D721Med (cell line): ENCODE measurements around the gene NOX5.

Source experiments
- DNase-seq: peaks from one replicate; pipeline ENCODE4 v3.0.0; 2011; ENCODE audit warnings: low spot score; ENCODE audit not compliant: insufficient read length
- FAIRE-seq: peaks from 2 replicates; lab custom pipeline; 2011; peaks lifted over from hg19 to GRCh38; lab: Jason Lieb, UNC
- CTCF ChIP-seq: IDR thresholded peaks from 2 replicates; pipeline ENCODE4 v1.5.1; 2012; ENCODE audit warnings: mild to moderate bottlenecking, control low read depth; ENCODE audit not compliant: insufficient read depth; ENCODE audit errors: missing control alignments

NOX5 gene

GRCh38 chr15:68979006-68979405 is 35.5 kb upstream of the NOX5 start:
- TF ChIP-seq CTCF: no peak
- FAIRE-seq: no peak
- DNase-seq: no peak

GRCh38 chr15:68979816-68980215 is 34.7 kb upstream of the NOX5 start:
- DNase-seq (no peak), FAIRE-seq (no peak)
- TF ChIP-seq CTCF: no peak

- DNase-seq: no peak
- TF ChIP-seq CTCF: no peak
- FAIRE-seq: no peak
Observed at GRCh38 chr15:68980786-68981185, 33.7 kb upstream of the NOX5 start.

GRCh38 chr15:68981941-68982340 is 32.6 kb upstream of the NOX5 start:
- no peak for DNase-seq
- FAIRE-seq: no peak
- TF ChIP-seq CTCF: no peak

GRCh38 chr15:68982976-68983563 is 31.4 kb upstream of the NOX5 start:
- FAIRE-seq (peak; percentile 44), DNase-seq (peak; percentile 28)
- no peak for TF ChIP-seq CTCF

- FAIRE-seq (no peak), DNase-seq (no peak)
- no peak for TF ChIP-seq CTCF
Observed at GRCh38 chr15:68983961-68984481, 30.5 kb upstream of the NOX5 start.

- no peak for FAIRE-seq
Observed at GRCh38 chr15:68984586-68984985, 29.9 kb upstream of the NOX5 start.

More at GRCh38 chr15:68984586-68984985, 29.9 kb upstream of the NOX5 start:
- no peak for TF ChIP-seq CTCF
- no peak for DNase-seq
